Measurements from ENCODE around the gene DMD. TPM values are rescaled to one million over a fixed set of nuclear protein-coding genes. Genes with fewer than 3 reads are reported as not detected.

The DMD gene
- total RNA-seq, 2 donors from 2014 or later = 19.6 to 24.9 TPM

GRCh38 chrX:32195611-32196010 lies 1015.7 kb downstream of the DMD start:
- Mint-ChIP-seq H3K9me3 (peaks cover 26% of the 10 kb centered on the region), H3K27ac (no peak overlapping the region), H3K36me3 (ENCODE audit: low read depth) (no peaks in the 10 kb centered on the region), H3K4me1 (no peaks in the 10 kb centered on the region), H3K27me3 (ENCODE audit: insufficient read depth) (no peaks in the 10 kb centered on the region), H3K4me3 (no peak overlapping the region)
- Histone ChIP-seq H3K36me3 (ENCODE audit: control insufficient read depth, insufficient read depth, low read length) (no peaks in the 10 kb centered on the region), H3K27me3 (ENCODE audit: control insufficient read depth, insufficient read depth, low read length, poor library complexity, severe bottlenecking) (no peaks in the 10 kb centered on the region), H3K9ac (ENCODE audit: extremely low read depth, low read length, poor library complexity, severe bottlenecking) (no peak overlapping the region), H3K4me3 (ENCODE audit: low read length) (no peak overlapping the region), H3K27ac (ENCODE audit: low read depth, low read length) (no peak overlapping the region), H3K4me1 (ENCODE audit: control insufficient read depth, insufficient read depth, low read length) (no peaks in the 10 kb centered on the region), H3K9me3 (ENCODE audit: control insufficient read depth, low read length) (no peaks in the 10 kb centered on the region)
- no peak for DNase-seq
- 92 to 100% methylated on average over 1 to 2 of the region's 2 CpGs for WGBS, 2 experiments (ENCODE audit: insufficient coverage in 1 of 2, insufficient read length in 1 of 2)
- TF ChIP-seq, protein P1, sequence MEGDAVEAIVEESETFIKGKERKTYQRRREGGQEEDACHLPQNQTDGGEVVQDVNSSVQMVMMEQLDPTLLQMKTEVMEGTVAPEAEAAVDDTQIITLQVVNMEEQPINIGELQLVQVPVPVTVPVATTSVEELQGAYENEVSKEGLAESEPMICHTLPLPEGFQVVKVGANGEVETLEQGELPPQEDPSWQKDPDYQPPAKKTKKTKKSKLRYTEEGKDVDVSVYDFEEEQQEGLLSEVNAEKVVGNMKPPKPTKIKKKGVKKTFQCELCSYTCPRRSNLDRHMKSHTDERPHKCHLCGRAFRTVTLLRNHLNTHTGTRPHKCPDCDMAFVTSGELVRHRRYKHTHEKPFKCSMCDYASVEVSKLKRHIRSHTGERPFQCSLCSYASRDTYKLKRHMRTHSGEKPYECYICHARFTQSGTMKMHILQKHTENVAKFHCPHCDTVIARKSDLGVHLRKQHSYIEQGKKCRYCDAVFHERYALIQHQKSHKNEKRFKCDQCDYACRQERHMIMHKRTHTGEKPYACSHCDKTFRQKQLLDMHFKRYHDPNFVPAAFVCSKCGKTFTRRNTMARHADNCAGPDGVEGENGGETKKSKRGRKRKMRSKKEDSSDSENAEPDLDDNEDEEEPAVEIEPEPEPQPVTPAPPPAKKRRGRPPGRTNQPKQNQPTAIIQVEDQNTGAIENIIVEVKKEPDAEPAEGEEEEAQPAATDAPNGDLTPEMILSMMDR (conservative IDR thresholded peaks at IDR 0.05) = no peak

DNA sequence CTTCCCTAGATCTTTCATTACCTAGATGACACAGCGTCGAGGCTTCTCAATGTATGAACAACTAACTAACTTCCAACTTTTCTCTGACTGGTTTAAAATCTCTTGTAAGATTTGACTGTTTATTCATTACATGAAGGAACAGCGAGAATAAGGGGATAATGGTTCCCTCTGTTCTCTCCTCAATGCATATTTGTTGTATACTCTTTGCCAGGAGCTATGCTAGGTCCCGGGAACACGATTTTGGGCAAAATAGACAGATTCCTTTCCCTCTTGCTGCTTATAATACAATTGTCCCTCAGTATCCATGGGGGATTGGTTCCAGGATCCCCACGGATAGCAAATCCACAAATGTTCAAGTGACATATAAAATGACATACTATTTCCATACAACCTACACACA lies 1020.0 kb downstream of the DMD start:
- H3K36me3 Mint-ChIP-seq (ENCODE audit: low read depth) = no peaks in the 10 kb centered on the region
- no peaks in the 10 kb centered on the region for H3K36me3 ChIP-seq (ENCODE audit: control insufficient read depth, insufficient read depth, low read length)
- H3K4me3 Mint-ChIP-seq = no peak overlapping the region
- H3K4me1 Mint-ChIP-seq = no peaks in the 10 kb centered on the region
- peaks cover 20% of the 10 kb centered on the region for H3K9me3 Mint-ChIP-seq
- WGBS, 2 experiments (ENCODE audit: insufficient coverage in 1 of 2, insufficient read length in 1 of 2) = 93% methylated on average over 6 of the region's 6 CpGs; no CpG with 5 or more reads in 1 of the 2 experiments
- no peak overlapping the region for H3K27ac ChIP-seq (ENCODE audit: low read depth, low read length)
- no peaks in the 10 kb centered on the region for H3K27me3 Mint-ChIP-seq (ENCODE audit: insufficient read depth)
- H3K27me3 ChIP-seq (ENCODE audit: control insufficient read depth, insufficient read depth, low read length, poor library complexity, severe bottlenecking) = no peaks in the 10 kb centered on the region
- H3K4me1 ChIP-seq (ENCODE audit: control insufficient read depth, insufficient read depth, low read length) = no peaks in the 10 kb centered on the region
- TF ChIP-seq, protein P1 (conservative IDR thresholded peaks at IDR 0.05) = no peak
- H3K27ac Mint-ChIP-seq = no peak overlapping the region
- H3K4me3 ChIP-seq (ENCODE audit: low read length) = no peak overlapping the region
- DNase-seq = no peak
- no peak overlapping the region for H3K9ac ChIP-seq (ENCODE audit: extremely low read depth, low read length, poor library complexity, severe bottlenecking)
- H3K9me3 ChIP-seq (ENCODE audit: control insufficient read depth, low read length) = no peaks in the 10 kb centered on the region

GRCh38 chrX:32185160-32185559 lies 1026.2 kb downstream of the DMD start:
- 100% methylated on average over 1 of the region's 2 CpGs; no CpG with 5 or more reads in 1 of the 2 experiments for WGBS, 2 experiments (ENCODE audit: insufficient coverage in 1 of 2, insufficient read length in 1 of 2)
- no peak overlapping the region for H3K27ac Mint-ChIP-seq

More at GRCh38 chrX:32185160-32185559, 1026.2 kb downstream of the DMD start:
- no peaks in the 10 kb centered on the region for H3K27me3 Mint-ChIP-seq (ENCODE audit: insufficient read depth)
- Histone ChIP-seq H3K4me3 (ENCODE audit: low read length) (no peak overlapping the region), H3K4me1 (ENCODE audit: control insufficient read depth, insufficient read depth, low read length) (no peaks in the 10 kb centered on the region), H3K9ac (ENCODE audit: extremely low read depth, low read length, poor library complexity, severe bottlenecking) (no peak overlapping the region), H3K9me3 (ENCODE audit: control insufficient read depth, low read length) (no peaks in the 10 kb centered on the region), H3K27me3 (ENCODE audit: control insufficient read depth, insufficient read depth, low read length, poor library complexity, severe bottlenecking) (no peaks in the 10 kb centered on the region), H3K27ac (ENCODE audit: low read depth, low read length) (no peak overlapping the region), H3K36me3 (ENCODE audit: control insufficient read depth, insufficient read depth, low read length) (no peaks in the 10 kb centered on the region)
- H3K36me3 Mint-ChIP-seq (ENCODE audit: low read depth) = no peaks in the 10 kb centered on the region
- H3K4me1 Mint-ChIP-seq = peaks cover 4% of the 10 kb centered on the region
- no peak overlapping the region for H3K4me3 Mint-ChIP-seq
- TF ChIP-seq, protein P1 (conservative IDR thresholded peaks at IDR 0.05) = no peak
- no peak for DNase-seq
- H3K9me3 Mint-ChIP-seq = peaks cover 17% of the 10 kb centered on the region
